Fibroblast of pulmonary artery (primary cell): ENCODE data around the gene ATP6V0E2.
"Not testable (repeated sequence)": the region's sequence is repeated elsewhere in the genome, so short reads cannot be mapped to it uniquely, and the experiment has no call there.

Source experiments
- DNase-seq: peaks from one replicate; pipeline ENCODE4 v3.0.0-alpha.2; 2010; ENCODE audit warnings: low read depth
- H3K4me3 ChIP-seq: replicated peaks from 2 replicates; pipeline ENCODE4 v1.5.1; 2011; ENCODE audit warnings: low read depth, mild to moderate bottlenecking, control low read depth, low read length, moderate library complexity
- CTCF ChIP-seq: IDR thresholded peaks from 2 replicates; pipeline ENCODE4 v1.5.1; 2011; ENCODE audit warnings: mild to moderate bottlenecking, control low read depth, low read length, inconsistent platforms; ENCODE audit errors: missing control alignments

The ATP6V0E2 gene

GRCh38 chr7:149883452-149883861 lies 9.7 kb downstream of the ATP6V0E2 start:
- no peak overlapping the region for H3K4me3 ChIP-seq
- peak; percentile 51 for DNase-seq
- TF ChIP-seq CTCF = peak; percentile 73

GRCh38 chr7:149884016-149884415 lies 10.2 kb downstream of the ATP6V0E2 start:
- no peak for TF ChIP-seq CTCF
- no peak for DNase-seq
- no peak overlapping the region for H3K4me3 ChIP-seq

- TF ChIP-seq CTCF = no peak
- H3K4me3 ChIP-seq = no peak overlapping the region
- no peak for DNase-seq
Observed at GRCh38 chr7:149884541-149884940, 10.8 kb downstream of the ATP6V0E2 start.

GRCh38 chr7:149885191-149886017 lies 11.6 kb downstream of the ATP6V0E2 start:
- TF ChIP-seq CTCF = no peak
- no peak for DNase-seq
- H3K4me3 ChIP-seq = no peak overlapping the region

DNA sequence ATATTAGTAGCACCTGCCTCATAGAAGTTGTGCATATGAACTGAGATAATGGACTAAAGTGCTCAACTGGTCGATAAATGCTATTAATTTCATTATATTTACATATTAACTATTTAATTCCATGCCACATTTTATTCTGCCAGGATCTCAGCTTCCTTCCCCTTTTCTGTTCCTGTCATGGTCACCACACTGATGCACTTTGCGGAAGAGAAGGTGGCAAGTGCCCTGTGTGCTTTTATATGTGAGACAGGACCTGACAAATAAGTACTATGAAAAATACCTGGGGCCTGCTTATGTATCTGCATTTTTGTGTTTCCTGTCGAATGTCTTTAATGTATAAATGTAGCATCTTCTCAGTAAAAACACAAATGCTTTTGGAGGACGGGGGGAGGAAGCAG lies 12.2 kb downstream of the ATP6V0E2 start:
- TF ChIP-seq CTCF = no peak
- H3K4me3 ChIP-seq = no peak overlapping the region
- DNase-seq = no peak

DNA sequence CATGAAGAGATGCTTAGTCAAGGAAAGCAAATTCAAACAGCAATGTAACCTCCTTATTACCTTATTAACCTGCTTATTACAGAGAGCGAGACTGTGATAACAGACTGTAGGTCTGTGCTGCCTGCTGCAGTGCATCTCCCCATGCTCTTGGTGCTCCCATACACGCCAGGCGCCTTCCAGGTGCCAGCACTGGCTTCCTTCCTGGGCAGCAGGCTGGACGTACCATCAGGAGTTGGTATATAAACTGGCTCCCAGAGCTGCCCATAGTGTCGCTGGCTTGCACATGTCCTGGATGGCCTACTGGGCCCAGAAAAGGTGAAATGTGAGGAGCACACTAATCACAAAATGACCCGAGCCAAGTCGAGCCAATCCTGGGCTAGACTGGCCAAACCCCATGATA lies 13.5 kb downstream of the ATP6V0E2 start:
- no peak for TF ChIP-seq CTCF
- H3K4me3 ChIP-seq = no peak overlapping the region
- DNase-seq = no peak

- DNase-seq = not testable (repeated sequence)
Observed at GRCh38 chr7:149890715-149891114, 16.9 kb downstream of the ATP6V0E2 start.

DNA sequence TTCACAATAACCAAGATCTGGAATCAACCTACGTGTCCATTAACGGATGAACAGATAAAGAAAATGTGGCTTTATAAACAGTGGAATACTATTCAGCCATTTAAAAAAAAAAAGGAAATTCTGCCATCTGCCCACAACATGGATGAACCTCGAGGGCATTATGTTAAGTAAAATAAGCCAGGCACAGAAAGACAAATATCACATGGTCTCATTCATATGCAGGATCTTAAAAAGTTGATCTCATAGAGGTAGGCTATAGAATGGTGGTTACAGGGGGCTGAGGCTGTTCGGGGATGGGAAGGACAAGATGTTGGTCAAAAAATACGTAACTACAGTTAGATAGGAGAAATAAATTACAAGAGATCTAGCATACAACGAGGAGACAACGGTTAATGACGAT lies 21.2 kb downstream of the ATP6V0E2 start:
- DNase-seq, H3K4me3 ChIP-seq: not testable (repeated sequence)

More at GRCh38 chr7:149890715-149891114, 16.9 kb downstream of the ATP6V0E2 start:
- H3K4me3 ChIP-seq = not testable (repeated sequence)

GRCh38 chr7:149907776-149908376 lies 34.1 kb downstream of the ATP6V0E2 start:
- not testable (repeated sequence) for DNase-seq, H3K4me3 ChIP-seq

DNA sequence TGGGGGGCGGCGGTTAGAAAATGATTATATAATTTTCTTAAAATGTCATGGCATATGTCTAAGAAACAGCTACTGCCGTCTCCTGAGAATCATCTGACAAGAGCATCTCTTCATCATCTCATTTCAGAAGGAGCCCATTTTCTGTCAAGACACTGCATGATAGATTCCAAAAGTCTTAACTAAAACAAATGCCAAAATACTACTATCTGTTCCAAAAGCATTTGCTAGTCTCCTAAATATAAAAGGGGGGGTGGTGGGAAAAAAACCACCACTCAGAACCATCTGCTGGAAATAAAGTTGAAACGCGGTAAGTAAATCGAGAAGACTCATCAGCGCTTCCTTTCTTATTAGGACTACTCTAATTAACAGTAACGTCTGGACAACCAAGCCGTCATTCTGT lies 36.5 kb downstream of the ATP6V0E2 start:
- DNase-seq, H3K4me3 ChIP-seq: not testable (repeated sequence)

- H3K4me3 ChIP-seq = not testable (repeated sequence)
- peak; percentile 2 for DNase-seq
Observed at GRCh38 chr7:149912126-149912525, 38.4 kb downstream of the ATP6V0E2 start.
